ENCODE results near the gene CHRNA7.
"Not testable (repeated sequence)": the region's sequence is repeated elsewhere in the genome, so short reads cannot be mapped to it uniquely, and the experiment has no call there.

The CHRNA7 gene

GRCh38 chr15:32134842-32135241 is 104.5 kb downstream of the CHRNA7 start:
- Histone ChIP-seq H3K27me3 (ENCODE audit: control insufficient read depth, low read length) (no peaks in the 10 kb centered on the region), H3K4me1 (ENCODE audit: control insufficient read depth, low read length) (no peaks in the 10 kb centered on the region)
- TF ChIP-seq EZH2phosphoT487 (IDR thresholded peaks at IDR 0.05; ENCODE audit: borderline replicate concordance, low read length): no peak
- TF ChIP-seq CTCF (IDR thresholded peaks at IDR 0.05; ENCODE audit: low read depth, low read length, poor library complexity, severe bottlenecking): no peak

GRCh38 chr15:32135335-32135734 is 105.0 kb downstream of the CHRNA7 start:
- TF ChIP-seq CTCF (IDR thresholded peaks at IDR 0.05; ENCODE audit: low read depth, low read length, poor library complexity, severe bottlenecking) (no peak), EZH2phosphoT487 (IDR thresholded peaks at IDR 0.05; ENCODE audit: borderline replicate concordance, low read length) (no peak)
- H4K20me1 ChIP-seq (ENCODE audit: control insufficient read depth, insufficient read depth, low read depth, low read length): no peaks in the 10 kb centered on the region
- H3K36me3 ChIP-seq (ENCODE audit: control insufficient read depth, low read length): no peaks in the 10 kb centered on the region
- no peaks in the 10 kb centered on the region for H3K9me3 ChIP-seq (ENCODE audit: control insufficient read depth, insufficient read depth, low read length)
- H3K4me1 ChIP-seq (ENCODE audit: control insufficient read depth, low read length): no peaks in the 10 kb centered on the region
- H3K9me2 ChIP-seq (replicated peaks; ENCODE audit: control insufficient read depth, low read length): no peaks in the 10 kb centered on the region
- H3K79me2 ChIP-seq (ENCODE audit: control insufficient read depth, low read length): no peaks in the 10 kb centered on the region
- H3K4me2 ChIP-seq (ENCODE audit: low read length): no peak overlapping the region
- no peaks in the 10 kb centered on the region for H3K27me3 ChIP-seq (ENCODE audit: control insufficient read depth, low read length)
- no peak overlapping the region for H3K4me3 ChIP-seq (ENCODE audit: low read length)
- H3K27ac ChIP-seq (ENCODE audit: low read depth, low read length): no peak overlapping the region
- no peaks in the 10 kb centered on the region for H3F3A ChIP-seq (ENCODE audit: control insufficient read depth, insufficient read depth)

More at GRCh38 chr15:32134842-32135241, 104.5 kb downstream of the CHRNA7 start:
- Histone ChIP-seq H4K20me1 (ENCODE audit: control insufficient read depth, insufficient read depth, low read depth, low read length) (no peaks in the 10 kb centered on the region), H3K4me2 (ENCODE audit: low read length) (no peak overlapping the region), H3F3A (ENCODE audit: control insufficient read depth, insufficient read depth) (no peaks in the 10 kb centered on the region), H3K4me3 (ENCODE audit: low read length) (no peak overlapping the region), H3K9me2 (replicated peaks; ENCODE audit: control insufficient read depth, low read length) (no peaks in the 10 kb centered on the region), H3K79me2 (ENCODE audit: control insufficient read depth, low read length) (no peaks in the 10 kb centered on the region), H3K36me3 (ENCODE audit: control insufficient read depth, low read length) (no peaks in the 10 kb centered on the region), H3K9me3 (ENCODE audit: control insufficient read depth, insufficient read depth, low read length) (no peaks in the 10 kb centered on the region), H3K27ac (ENCODE audit: low read depth, low read length) (no peak overlapping the region)

- H3K4me1 ChIP-seq (ENCODE audit: control insufficient read depth, low read length); H3K9me2 ChIP-seq (replicated peaks; ENCODE audit: control insufficient read depth, low read length); H3K27ac ChIP-seq (ENCODE audit: low read depth, low read length); H3K27me3 ChIP-seq (ENCODE audit: control insufficient read depth, low read length); H4K20me1 ChIP-seq (ENCODE audit: control insufficient read depth, insufficient read depth, low read depth, low read length); H3K36me3 ChIP-seq (ENCODE audit: control insufficient read depth, low read length); H3F3A ChIP-seq (ENCODE audit: control insufficient read depth, insufficient read depth); H3K4me3 ChIP-seq (ENCODE audit: low read length); H3K79me2 ChIP-seq (ENCODE audit: control insufficient read depth, low read length); H3K4me2 ChIP-seq (ENCODE audit: low read length); H3K9me3 ChIP-seq (ENCODE audit: control insufficient read depth, insufficient read depth, low read length): not testable (repeated sequence)
Observed at GRCh38 chr15:32145512-32145911, 115.2 kb downstream of the CHRNA7 start.

GRCh38 chr15:32148833-32149555 is 118.7 kb downstream of the CHRNA7 start:
- no peak for TF ChIP-seq CTCF (IDR thresholded peaks at IDR 0.05; ENCODE audit: low read depth, low read length, poor library complexity, severe bottlenecking)
- no peak for TF ChIP-seq EZH2phosphoT487 (IDR thresholded peaks at IDR 0.05; ENCODE audit: borderline replicate concordance, low read length)
- Histone ChIP-seq H3K36me3 (ENCODE audit: control insufficient read depth, low read length) (no peaks in the 10 kb centered on the region), H3K4me1 (ENCODE audit: control insufficient read depth, low read length) (no peaks in the 10 kb centered on the region), H3K27me3 (ENCODE audit: control insufficient read depth, low read length) (no peaks in the 10 kb centered on the region), H3K4me2 (ENCODE audit: low read length) (no peak overlapping the region), H3K4me3 (ENCODE audit: low read length) (no peak overlapping the region), H3F3A (ENCODE audit: control insufficient read depth, insufficient read depth) (no peaks in the 10 kb centered on the region), H3K9me3 (ENCODE audit: control insufficient read depth, insufficient read depth, low read length) (no peaks in the 10 kb centered on the region), H4K20me1 (ENCODE audit: control insufficient read depth, insufficient read depth, low read depth, low read length) (no peaks in the 10 kb centered on the region), H3K9me2 (replicated peaks; ENCODE audit: control insufficient read depth, low read length) (no peaks in the 10 kb centered on the region), H3K27ac (ENCODE audit: low read depth, low read length) (no peak overlapping the region), H3K79me2 (ENCODE audit: control insufficient read depth, low read length) (no peaks in the 10 kb centered on the region)
